A673 (cell line): ENCODE measurements around the gene COL19A1. TPM values are rescaled to one million over a fixed set of nuclear protein-coding genes. Genes with fewer than 3 reads are reported as not detected.

Experiments used
- BruUV-seq: library from RNA; stranded (reverse); fragments of 400-500 nt; replicated peaks from 2 replicates; lab custom pipeline; 2021; lab: Mats Ljungman, UMichigan
- CTCF ChIA-PET: fragments of 300-600 bp; sonication (Branson Sonifier 250); formaldehyde crosslinking; loops from one replicate; lab custom pipeline; 2022; ENCODE audit warnings: antibody characterized with exemption; lab: Charles Lee
- POLR2A ChIA-PET: fragments of 300-600 bp; sonication (Branson Sonifier 250); formaldehyde crosslinking; loops from one replicate; lab custom pipeline; 2022; ENCODE audit warnings: antibody characterized with exemption; ENCODE audit not compliant: low non-redundant PET; lab: Charles Lee
- DNase-seq: peaks from one replicate; pipeline ENCODE4 v3.0.0-alpha.2; 2015; ENCODE audit warnings: low spot score
- H3K27ac ChIP-seq: fragments of 200-600 bp; sonication (generic); 2 replicates; pipeline ENCODE4 v1.5.1; 2016; ENCODE audit warnings: mixed run types, low read depth, mild to moderate bottlenecking, mixed read lengths, antibody characterized with exemption, low read length; ENCODE audit not compliant: poor library complexity, severe bottlenecking
- H3K27me3 ChIP-seq: fragments of 200-600 bp; sonication (generic); replicated peaks from 2 replicates; pipeline ENCODE4 v1.6.1; 2017; ENCODE audit warnings: mixed run types, low read depth, mild to moderate bottlenecking, mixed read lengths, antibody characterized with exemption, low read length; ENCODE audit not compliant: insufficient read depth, poor library complexity
- H3K36me3 ChIP-seq: fragments of 200-600 bp; sonication (generic); 2 replicates; pipeline ENCODE4 v1.6.1; 2016; ENCODE audit warnings: mixed run types, mild to moderate bottlenecking, mixed read lengths, antibody characterized with exemption, low read length; ENCODE audit not compliant: insufficient read depth, poor library complexity, severe bottlenecking
- H3K4me1 ChIP-seq: fragments of 200-600 bp; sonication (generic); 2 replicates; pipeline ENCODE4 v1.6.1; 2017; ENCODE audit warnings: mixed run types, mild to moderate bottlenecking, mixed read lengths, antibody characterized with exemption, low read length; ENCODE audit not compliant: insufficient read depth, poor library complexity, severe bottlenecking
- H3K4me3 ChIP-seq: fragments of 200-600 bp; sonication (generic); 2 replicates; pipeline ENCODE4 v1.5.1; 2016; ENCODE audit warnings: low read depth, mixed run types, mild to moderate bottlenecking, mixed read lengths, low read length; ENCODE audit not compliant: poor library complexity, severe bottlenecking
- H3K9me3 ChIP-seq: fragments of 200-600 bp; sonication (generic); 2 replicates; pipeline ENCODE4 v1.6.1; 2016; ENCODE audit warnings: mixed run types, low read depth, mild to moderate bottlenecking, mixed read lengths, antibody characterized with exemption, low read length; ENCODE audit not compliant: poor library complexity, severe bottlenecking
- EZH2 ChIP-seq: fragments of 200-600 bp; sonication (generic); IDR thresholded peaks from 2 replicates; pipeline ENCODE4 v1.6.1; 2017; ENCODE audit warnings: borderline replicate concordance, low read depth, mild to moderate bottlenecking, mixed read lengths, antibody characterized with exemption, low read length; ENCODE audit not compliant: poor library complexity, severe bottlenecking
- intact Hi-C: fragments of 100-400 bp; cut with micrococcal nuclease; formaldehyde crosslinking; loops from one replicate; pipeline ENCODE4 v1.10.0; 2022; ENCODE audit not compliant: unreplicated experiment
- total RNA-seq: library from RNA; stranded (reverse); gene quantifications from 2 replicates; pipeline ENCODE4 v1.2.3, GENCODE V29; 2021
- TF ChIP-seq, protein P1 (sequence below): fragments of 300-800, 200-600 bp; sonication (generic); conservative IDR thresholded peaks from 2 replicates; pipeline ENCODE4 v1.5.1; 2017; ENCODE audit warnings: low read depth, mild to moderate bottlenecking, antibody characterized with exemption, low read length, moderate library complexity, mixed read lengths

Gene COL19A1
- total RNA-seq, 1 experiment from 2014 or later = 0.37 TPM

DNA sequence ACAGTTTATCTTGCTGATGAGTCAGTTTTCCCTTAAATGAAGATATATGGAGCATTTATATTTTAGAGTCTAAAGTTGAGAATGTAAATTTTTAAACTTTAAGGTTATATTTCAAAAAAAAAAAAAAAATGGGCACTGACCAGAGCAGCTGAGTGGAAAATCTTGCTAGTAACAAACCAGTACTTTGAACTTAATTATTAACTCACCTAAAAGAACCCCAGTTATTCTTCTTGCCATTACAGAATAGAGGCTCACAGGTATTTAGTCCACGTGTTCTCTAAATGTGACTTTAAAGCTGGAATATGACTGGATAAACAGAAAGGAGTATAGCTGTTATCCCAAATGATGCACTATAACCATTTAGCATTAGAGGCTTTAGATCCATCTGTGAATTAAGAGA is 258.1 kb downstream of the COL19A1 start:
- Histone ChIP-seq H3K4me3 (no peak overlapping the region), H3K36me3 (no peaks in the 10 kb centered on the region), H3K27me3 (no peaks in the 10 kb centered on the region), H3K27ac (no peak overlapping the region), H3K9me3 (no peaks in the 10 kb centered on the region), H3K4me1 (peaks cover 9% of the 10 kb centered on the region)
- ChIA-PET CTCF (no interaction called here), POLR2A (no interaction called here)
- intact Hi-C loops = no loop called here
- TF ChIP-seq, protein P1, sequence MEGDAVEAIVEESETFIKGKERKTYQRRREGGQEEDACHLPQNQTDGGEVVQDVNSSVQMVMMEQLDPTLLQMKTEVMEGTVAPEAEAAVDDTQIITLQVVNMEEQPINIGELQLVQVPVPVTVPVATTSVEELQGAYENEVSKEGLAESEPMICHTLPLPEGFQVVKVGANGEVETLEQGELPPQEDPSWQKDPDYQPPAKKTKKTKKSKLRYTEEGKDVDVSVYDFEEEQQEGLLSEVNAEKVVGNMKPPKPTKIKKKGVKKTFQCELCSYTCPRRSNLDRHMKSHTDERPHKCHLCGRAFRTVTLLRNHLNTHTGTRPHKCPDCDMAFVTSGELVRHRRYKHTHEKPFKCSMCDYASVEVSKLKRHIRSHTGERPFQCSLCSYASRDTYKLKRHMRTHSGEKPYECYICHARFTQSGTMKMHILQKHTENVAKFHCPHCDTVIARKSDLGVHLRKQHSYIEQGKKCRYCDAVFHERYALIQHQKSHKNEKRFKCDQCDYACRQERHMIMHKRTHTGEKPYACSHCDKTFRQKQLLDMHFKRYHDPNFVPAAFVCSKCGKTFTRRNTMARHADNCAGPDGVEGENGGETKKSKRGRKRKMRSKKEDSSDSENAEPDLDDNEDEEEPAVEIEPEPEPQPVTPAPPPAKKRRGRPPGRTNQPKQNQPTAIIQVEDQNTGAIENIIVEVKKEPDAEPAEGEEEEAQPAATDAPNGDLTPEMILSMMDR = no peak
- no peak for TF ChIP-seq EZH2
- DNase-seq = no peak
- BruUV-seq = no TSS peak

DNA sequence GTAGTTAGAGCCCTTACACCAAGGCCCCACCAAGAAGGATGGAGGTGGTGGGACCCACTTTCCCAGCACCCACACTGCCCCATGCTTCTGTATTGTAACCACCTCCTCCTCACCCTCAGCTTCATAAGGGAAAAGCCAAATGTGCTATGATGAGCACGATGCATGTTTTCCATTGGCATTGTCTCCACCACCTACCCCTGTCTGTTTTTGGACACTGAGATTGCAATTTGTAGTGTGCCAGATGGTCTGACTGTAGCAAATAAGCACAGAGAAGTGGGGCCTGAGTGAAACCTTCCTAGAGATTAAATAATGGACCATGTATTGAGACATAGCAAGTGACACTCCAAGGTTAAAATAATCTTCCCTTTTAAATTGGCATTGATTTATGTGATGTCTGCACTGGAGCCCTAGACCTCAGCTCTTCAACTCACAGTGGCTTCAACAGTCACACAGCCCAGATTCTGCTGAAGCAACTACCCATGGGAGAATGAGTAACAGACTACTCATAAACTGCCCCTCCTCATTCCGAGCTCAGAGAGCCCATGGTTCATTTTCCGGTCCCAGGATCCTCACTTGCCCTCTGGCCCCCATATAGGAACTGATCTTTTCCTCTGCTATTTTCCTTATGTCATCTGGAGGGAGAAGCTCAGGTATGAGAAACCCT is 258.7 kb downstream of the COL19A1 start:
- ChIA-PET CTCF (no interaction called here), POLR2A (no interaction called here)
- no peak overlapping the region for H3K27ac ChIP-seq

DNA sequence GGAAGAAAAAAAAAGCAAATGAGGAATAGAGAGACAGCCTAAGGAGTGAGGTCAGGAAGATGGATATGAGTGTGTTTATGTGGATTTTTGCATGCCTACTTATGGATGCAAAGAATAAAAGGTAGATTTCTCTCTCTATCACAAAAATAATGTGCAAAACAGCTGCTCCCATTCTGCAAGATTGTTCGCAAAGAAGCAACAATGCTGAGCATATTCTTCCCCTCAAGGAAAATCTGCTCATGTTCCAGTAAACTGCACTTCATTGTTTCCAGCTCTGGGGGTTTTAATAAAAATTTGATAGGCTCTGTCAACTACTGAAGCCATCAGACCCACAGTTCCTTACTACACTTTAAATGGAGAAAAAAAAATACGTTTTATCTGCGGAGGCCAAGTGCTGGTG is 259.2 kb downstream of the COL19A1 start:
- no peak for DNase-seq
- no peaks in the 10 kb centered on the region for H3K9me3 ChIP-seq
- ChIA-PET POLR2A (no interaction called here), CTCF (no interaction called here)
- no peaks in the 10 kb centered on the region for H3K36me3 ChIP-seq
- TF ChIP-seq EZH2 = no peak
- TF ChIP-seq, protein P1 = no peak
- intact Hi-C loops = no loop called here
- no peaks in the 10 kb centered on the region for H3K27me3 ChIP-seq
- peaks cover 12% of the 10 kb centered on the region for H3K4me1 ChIP-seq
- no peak overlapping the region for H3K4me3 ChIP-seq
- no TSS peak for BruUV-seq
- no peak overlapping the region for H3K27ac ChIP-seq

More for the DNA sequence above, 258.7 kb downstream of the COL19A1 start:
- no peaks in the 10 kb centered on the region for H3K27me3 ChIP-seq
- no TSS peak for BruUV-seq
- intact Hi-C loops = no loop called here
- H3K4me1 ChIP-seq = peaks cover 12% of the 10 kb centered on the region
- no peak overlapping the region for H3K4me3 ChIP-seq
- no peak for DNase-seq
- TF ChIP-seq, protein P1 = no peak
- no peak for TF ChIP-seq EZH2
- no peaks in the 10 kb centered on the region for H3K36me3 ChIP-seq
- no peaks in the 10 kb centered on the region for H3K9me3 ChIP-seq
